EL (cell line): Measurements from ENCODE around the gene TMEM158.
A peak's percentile ranks its signal among the peaks of the same experiment; 100 is the strongest.

Experiments used
- DNase-seq: peaks from one replicate; pipeline ENCODE4 v3.0.0-alpha.2; 2016

Gene TMEM158

GRCh38 chr3:45199837-45200648 lies 26.0 kb downstream of the TMEM158 start:
- peak; percentile 95 for DNase-seq

DNA sequence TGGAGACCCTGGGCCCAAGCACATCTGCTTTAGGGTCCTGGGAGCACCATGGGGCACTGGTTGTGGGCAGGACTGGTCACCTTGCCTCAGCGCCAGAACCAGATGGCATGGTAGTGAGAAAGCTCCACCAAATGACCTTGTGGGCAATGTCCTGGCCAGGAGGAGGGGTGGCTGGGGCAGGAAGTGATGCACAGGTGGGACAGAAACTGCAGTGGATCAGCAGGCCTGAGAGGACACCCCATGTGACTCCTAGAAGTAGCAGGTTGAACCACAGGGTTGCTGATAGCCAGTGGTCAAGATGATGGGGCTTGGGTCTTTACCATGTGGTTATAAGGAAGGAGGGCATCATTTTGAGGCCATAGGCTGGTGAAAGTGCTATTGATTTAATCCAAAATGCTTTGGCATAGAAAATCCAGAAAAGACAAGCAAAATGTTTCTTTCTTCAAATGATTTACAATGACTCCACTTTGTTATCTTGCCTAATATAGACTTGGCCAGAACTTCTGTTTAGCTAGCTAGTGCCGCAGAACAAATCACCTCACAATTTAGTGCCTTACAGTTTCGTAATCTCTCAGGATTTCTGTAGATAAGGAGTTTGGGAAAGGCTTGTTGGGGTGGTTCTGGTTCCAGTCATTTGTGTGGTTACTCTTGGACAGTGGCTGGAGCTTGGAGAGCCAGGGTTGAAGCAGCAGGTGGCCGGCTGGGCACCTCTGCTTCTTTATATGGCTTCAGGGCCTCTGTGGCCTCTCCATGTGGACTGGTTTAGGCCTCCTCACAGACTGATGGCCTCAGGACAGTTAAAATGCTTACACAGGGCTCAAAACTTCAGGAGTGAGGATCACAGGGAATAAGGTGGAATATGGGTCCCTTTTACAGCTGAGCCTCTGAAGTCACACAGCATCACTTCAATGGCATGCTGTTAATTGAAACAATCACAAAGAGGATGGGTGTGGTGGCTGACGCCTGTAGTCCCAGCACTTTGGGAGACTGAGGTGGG lies 27.5 kb downstream of the TMEM158 start:
- no peak for DNase-seq

DNA sequence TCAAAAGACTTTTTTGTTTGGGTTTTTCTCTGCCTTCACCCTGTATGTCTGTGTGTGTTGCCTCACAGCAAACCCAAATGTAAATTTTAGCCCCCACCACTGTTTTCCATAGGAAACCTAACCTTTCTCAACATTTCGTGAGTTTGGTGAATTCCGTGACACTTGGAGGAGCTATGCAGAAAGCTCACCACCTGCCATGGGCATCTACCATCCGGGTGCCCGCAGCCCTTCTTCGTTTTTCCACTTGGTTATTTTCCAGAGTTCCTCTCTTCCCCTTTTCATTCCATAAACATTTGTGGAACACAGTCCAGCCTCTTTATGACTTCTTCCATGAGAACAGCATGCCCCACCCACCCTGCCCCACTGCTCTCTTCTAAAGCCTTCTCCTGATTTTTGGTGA lies 31.3 kb downstream of the TMEM158 start:
- no peak for DNase-seq

GRCh38 chr3:45191924-45192417 lies 34.1 kb downstream of the TMEM158 start:
- no peak for DNase-seq

DNA sequence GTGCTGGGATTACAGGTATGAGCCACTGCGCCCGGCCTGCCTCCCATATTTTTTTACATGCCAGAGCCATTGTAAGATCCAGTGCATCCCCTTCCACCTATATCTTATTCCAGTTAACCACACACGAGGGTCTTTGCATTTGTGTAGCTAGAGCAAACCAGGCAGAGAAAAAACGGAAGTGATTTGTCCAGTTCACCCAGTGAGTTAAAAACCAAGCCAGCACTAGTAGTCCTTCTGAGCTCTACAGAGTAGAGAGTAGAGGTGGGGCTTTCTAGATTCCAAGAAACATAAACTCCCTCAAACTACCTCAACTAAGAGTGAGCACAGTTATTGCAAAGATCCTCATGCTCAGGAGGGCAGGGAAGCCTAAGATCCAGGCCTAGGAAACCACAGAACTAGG lies 34.7 kb downstream of the TMEM158 start:
- DNase-seq, result no peak

DNA sequence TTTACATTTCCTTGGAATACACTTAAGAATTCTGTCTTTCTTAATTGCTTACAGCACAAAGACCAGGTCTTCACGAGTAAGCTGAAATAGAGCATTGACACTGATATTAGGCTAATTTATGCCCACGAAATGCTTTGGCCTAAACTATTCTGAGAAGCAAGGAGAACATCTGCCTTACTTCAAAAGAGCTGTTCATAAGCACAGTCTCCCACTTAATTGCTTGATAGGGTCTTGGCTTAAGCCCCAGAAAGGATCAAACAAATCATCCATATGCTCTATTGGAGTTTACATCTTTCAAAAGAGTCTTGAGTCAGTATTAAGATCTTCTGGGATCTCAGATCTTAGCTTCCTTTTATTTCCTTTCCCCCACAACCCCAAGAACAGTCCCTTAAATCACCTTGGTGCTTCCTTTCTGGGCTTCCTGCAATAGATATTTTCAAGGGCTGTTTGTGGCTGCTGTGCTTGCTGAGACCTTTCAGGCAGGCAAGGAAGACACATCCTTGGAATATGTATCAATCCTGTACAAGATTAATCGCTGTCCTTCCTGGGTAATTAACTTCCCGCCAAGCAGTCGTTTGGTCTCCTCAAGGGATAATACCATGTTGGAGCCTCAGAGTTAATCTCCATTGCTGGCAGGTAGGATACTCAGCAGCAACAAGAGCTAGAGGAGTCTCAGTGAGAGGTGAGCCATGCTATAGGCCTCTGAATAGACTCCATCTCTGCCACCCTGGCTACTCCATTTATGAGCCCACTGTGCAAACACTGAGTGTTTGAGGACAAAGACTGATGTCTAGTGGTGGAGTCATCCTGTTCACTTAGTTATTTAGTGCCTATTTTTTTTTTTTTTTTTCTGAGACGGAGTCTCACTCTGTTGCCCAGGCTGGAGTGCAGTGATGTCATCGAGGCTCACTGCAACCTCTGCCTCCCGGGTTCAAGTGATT lies 37.1 kb downstream of the TMEM158 start:
- DNase-seq, result no peak

GRCh38 chr3:45187694-45188141 lies 38.4 kb downstream of the TMEM158 start:
- no peak for DNase-seq

DNA sequence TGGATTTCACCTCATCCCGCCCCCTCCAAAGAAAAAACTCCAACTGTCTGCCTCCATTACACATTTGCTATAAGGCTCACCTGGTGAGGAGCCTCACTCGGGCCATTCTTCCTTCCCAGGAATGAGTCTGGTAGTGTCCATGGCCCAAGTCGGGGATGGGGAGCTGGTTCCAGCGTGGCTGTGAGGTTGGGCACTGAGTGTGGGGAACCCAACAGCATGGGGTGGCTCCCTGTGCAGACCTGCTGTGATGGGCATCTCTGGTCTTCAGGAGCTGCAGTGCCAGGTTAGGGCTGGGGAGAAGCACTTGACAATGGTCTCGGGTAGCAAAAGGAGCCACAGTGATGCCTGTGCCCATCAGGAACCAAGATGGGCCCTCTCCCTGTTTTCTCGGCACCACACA lies 39.2 kb downstream of the TMEM158 start:
- no peak for DNase-seq

DNA sequence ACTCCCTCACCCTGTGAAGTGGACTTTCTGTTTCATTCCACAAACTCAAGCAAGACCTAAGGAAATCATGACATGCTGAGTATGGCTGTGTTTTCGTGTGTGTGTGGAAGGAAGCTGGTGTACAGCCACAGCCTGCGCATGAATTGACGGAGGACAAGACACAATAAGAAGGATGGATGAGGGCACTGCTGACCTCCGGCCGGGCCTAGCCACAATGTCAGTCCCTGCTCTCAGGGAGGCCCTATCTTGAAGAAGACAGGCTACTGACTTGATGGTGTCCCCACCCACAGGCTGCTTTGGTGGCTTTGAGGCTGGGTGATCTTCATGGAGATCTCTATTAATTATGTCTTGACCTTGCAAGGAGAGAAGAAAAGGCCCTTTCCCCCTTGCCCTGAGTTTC lies 40.6 kb downstream of the TMEM158 start:
- DNase-seq, result no peak

DNA sequence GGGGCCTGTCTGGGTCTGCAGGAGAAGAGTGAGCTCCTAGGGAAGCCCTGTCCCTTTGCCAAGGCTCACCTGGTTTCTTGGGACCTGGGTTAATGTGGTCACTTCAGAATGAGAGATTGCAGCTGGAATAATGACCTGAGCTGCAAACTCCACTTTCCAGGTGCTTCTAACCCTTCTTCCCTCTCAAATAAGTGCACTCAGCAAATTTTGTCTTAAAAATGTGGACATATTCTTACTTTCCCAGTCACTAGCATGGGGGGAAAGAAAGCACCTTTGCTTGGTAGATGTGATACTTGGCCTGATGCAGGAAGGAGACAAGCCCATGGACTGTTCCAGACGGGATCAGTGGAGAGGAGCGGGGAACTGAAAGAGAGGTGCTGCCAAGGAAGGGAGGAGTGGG lies 41.0 kb downstream of the TMEM158 start:
- no peak for DNase-seq

DNA sequence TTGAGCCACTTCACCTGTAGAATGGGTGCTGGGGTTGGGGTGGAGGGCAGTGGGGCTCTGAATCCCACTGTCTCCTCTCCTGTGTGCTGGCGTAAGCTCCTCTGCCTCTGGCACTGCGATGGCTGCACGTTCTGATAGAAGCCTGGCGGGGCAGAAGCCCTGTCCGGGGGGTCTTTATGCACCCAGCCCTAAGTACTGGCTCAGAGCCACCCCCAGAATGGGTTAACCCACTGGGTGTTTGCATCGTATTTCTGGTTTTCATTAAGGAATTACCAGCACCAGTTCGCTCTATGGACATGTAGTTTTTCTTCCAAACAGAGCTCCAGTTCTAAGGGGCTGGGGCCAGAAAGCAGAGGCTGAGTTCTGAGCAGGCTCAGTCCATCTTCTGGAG lies 42.2 kb downstream of the TMEM158 start:
- no peak for DNase-seq

GRCh38 chr3:45182915-45183871 lies 42.9 kb downstream of the TMEM158 start:
- peak; percentile 75 for DNase-seq

- DNase-seq, result no peak
These were observed 44.6 kb downstream of the TMEM158 start for GRCh38 chr3:45181496-45181895.

DNA sequence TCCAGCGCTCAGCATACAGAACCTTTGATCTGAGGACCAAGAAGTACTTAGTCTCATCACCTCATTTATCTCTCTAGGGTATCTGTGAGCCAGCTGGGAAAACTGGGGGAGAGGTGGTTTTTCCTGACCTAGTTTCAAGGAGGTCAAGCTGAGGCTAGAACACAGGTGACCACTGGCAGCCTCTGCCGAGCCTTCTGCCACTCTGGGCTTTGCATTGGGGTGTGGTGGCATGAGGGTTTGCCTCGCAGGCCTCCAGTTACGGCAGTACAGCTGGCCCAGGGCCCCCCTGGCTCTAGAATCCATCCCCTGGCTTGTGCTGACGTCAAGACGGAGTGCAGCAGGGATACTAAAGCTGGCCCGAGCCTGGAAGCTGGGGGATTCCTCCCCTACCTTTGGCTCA lies 45.2 kb downstream of the TMEM158 start:
- DNase-seq, result no peak

GRCh38 chr3:45180051-45180450 lies 46.0 kb downstream of the TMEM158 start:
- DNase-seq, result peak; percentile 83

GRCh38 chr3:45179163-45179562 lies 46.9 kb downstream of the TMEM158 start:
- DNase-seq, result no peak

- peak; percentile 52 for DNase-seq
These were observed 47.7 kb downstream of the TMEM158 start for GRCh38 chr3:45178183-45179023.

GRCh38 chr3:45176912-45177311 lies 49.2 kb downstream of the TMEM158 start:
- no peak for DNase-seq
